Dendritic cell treated with granulocyte-macrophage colony-stimulating factor and Interleukin-4, amounts not matched to agents 40 ng/mL and 50 ng/mL, for 4 days (primary cell): ENCODE measurements around the gene THOC6.

ENCODE experiments used
- H3K27ac Mint-ChIP-seq: one replicate; pipeline ENCODE4 v1.8.0; 2022; ENCODE audit warnings: mild to moderate bottlenecking, mixed read lengths
- H3K27me3 Mint-ChIP-seq: one replicate; pipeline ENCODE4 v1.8.0; 2022; ENCODE audit warnings: mild to moderate bottlenecking, mixed read lengths
- H3K36me3 Mint-ChIP-seq: one replicate; pipeline ENCODE4 v1.8.0; 2022; ENCODE audit warnings: low read depth, mixed read lengths
- H3K4me1 Mint-ChIP-seq: one replicate; pipeline ENCODE4 v1.8.0; 2022; ENCODE audit warnings: low read depth, mixed read lengths
- H3K4me3 Mint-ChIP-seq: one replicate; pipeline ENCODE4 v1.8.0; 2022; ENCODE audit warnings: mild to moderate bottlenecking, moderate library complexity, mixed read lengths
- H3K9me3 Mint-ChIP-seq: one replicate; pipeline ENCODE4 v1.8.0; 2022; ENCODE audit warnings: mixed read lengths
- intact Hi-C: fragments of 100-400 bp; cut with micrococcal nuclease; formaldehyde crosslinking; loops from one replicate; pipeline ENCODE4 v1.15.0; 2022

Gene THOC6

DNA sequence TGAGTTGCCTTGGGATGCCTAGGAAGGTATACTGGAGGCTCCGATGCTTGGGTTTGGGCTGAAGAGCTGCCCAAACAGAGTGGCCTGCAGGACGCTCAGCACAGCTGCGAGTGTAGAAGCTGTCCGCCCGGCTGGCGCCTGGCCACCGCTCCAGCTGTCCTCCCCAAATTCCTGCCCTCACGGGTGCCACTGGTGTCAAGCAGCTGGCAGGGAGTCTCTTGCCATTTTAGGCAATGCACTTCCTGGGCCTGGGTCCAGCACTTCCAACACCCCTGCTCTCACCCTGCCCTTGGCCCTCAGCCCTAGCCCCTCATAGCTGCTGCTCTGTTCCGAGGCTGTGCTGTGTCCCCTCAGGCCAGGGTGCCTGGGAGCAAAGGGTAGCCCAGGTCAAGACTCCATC lies 38.4 kb upstream of the THOC6 start:
- no peak overlapping the region for H3K4me3 Mint-ChIP-seq
- H3K36me3 Mint-ChIP-seq: no peaks in the 10 kb centered on the region
- no peaks in the 10 kb centered on the region for H3K9me3 Mint-ChIP-seq
- intact Hi-C loops: no loop called here
- H3K27me3 Mint-ChIP-seq: peaks cover 40% of the 10 kb centered on the region
- H3K4me1 Mint-ChIP-seq: peaks cover 13% of the 10 kb centered on the region
- no peak overlapping the region for H3K27ac Mint-ChIP-seq

DNA sequence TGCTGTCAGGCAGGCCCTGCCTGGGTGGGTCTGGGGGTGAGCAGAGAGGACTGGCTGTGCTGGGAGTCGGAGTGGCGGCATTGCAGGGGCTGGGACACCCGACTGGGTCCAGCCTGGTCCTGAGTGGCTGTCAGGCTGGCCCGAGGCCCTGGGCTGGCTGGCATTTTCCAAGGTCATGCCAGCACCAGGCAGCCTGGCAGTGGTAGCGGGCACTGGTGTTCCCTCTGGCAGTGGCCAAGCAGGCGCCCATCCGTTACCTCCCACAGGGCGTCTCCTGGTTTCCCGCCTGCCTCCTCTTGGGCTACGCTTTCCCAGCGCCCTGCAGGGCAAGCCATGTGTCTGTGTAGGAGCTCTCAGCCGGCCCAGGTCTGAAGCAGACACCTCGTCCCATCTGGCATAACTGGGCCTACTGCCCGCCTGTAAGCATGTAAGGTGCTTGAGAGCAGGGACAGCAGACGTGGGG lies 37.9 kb upstream of the THOC6 start:
- Mint-ChIP-seq H3K36me3 (no peaks in the 10 kb centered on the region), H3K4me1 (peaks cover 13% of the 10 kb centered on the region), H3K9me3 (no peaks in the 10 kb centered on the region), H3K4me3 (no peak overlapping the region), H3K27ac (no peak overlapping the region), H3K27me3 (peaks cover 45% of the 10 kb centered on the region)
- intact Hi-C loops: no loop called here

DNA sequence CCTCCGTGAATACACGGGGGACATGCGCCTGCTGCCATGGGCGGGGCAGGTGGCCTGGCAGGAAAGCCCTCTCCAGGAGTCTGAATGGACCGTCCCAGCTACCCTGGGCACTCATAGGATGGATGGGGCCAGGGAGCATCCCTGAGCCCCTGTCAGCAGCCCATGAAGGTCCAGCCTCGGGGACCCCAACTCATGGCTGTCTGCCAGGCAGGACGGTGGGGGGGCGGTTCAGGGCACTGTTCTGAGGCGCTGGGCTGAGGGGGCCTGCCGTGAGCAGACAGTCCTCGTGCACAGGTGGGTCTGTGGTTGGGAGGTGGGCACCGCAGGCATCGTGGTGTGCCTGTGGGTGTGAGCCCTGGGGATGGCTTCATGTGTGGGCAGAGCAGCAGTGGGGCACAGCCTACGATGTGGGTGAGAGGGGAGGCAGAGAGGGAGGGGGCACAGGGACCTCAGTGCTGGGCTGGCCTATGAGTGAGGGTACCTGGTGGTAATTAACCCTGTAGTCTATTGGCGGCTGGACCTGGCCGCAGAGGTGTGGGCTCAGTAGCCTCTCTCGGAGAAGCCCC lies 37.1 kb upstream of the THOC6 start:
- Mint-ChIP-seq H3K4me1 (peaks cover 11% of the 10 kb centered on the region), H3K9me3 (no peaks in the 10 kb centered on the region), H3K4me3 (no peak overlapping the region), H3K27ac (no peak overlapping the region), H3K36me3 (no peaks in the 10 kb centered on the region), H3K27me3 (peaks cover 47% of the 10 kb centered on the region)
- intact Hi-C loops: no loop called here

DNA sequence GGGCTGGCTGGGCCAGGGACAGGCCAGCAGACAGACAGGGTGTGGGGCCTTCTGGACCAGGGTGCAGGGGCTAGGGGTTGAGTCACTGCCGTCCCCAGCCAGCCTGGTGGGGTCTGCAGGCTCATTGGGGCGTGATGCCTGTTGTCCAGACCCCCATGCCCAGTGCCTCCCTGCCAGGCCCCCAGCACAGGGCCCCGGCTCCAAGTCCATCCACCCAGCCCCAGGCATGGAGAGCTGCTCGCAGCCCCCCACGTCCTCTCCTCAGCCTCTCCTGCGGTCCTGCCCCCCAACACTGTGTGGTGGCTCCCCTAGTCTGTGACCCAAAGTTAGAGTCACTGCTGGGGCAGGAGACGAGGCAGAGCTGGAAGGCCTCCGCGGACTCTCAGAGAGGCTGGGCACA lies 36.5 kb upstream of the THOC6 start:
- Mint-ChIP-seq H3K4me3 (no peak overlapping the region), H3K27ac (no peak overlapping the region), H3K9me3 (no peaks in the 10 kb centered on the region), H3K4me1 (peaks cover 8% of the 10 kb centered on the region), H3K36me3 (no peaks in the 10 kb centered on the region), H3K27me3 (peaks cover 44% of the 10 kb centered on the region)
- intact Hi-C loops: no loop called here

DNA sequence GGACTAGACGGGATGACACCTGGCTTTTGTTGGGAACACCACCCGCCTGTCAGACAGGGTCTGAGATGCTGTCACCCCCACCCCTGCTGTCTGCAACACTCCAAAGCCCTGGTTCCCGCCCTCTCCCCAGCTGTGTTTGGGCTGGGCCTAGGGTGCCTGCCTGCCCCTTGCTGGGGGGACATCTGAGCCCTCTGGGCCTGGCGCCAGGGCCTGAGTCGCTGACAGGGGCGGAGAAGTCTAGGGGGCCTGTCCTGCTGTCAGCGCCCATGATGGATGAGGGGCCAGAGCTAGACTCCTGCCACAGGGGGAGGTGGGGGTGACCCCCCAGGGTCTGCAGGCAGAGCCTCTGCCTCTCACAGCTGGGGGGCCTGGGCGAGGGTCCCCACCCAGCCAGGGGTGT lies 36.0 kb upstream of the THOC6 start:
- H3K36me3 Mint-ChIP-seq: no peaks in the 10 kb centered on the region
- no peaks in the 10 kb centered on the region for H3K9me3 Mint-ChIP-seq
- H3K27me3 Mint-ChIP-seq: peaks cover 43% of the 10 kb centered on the region
- intact Hi-C loops: no loop called here
- H3K27ac Mint-ChIP-seq: no peak overlapping the region
- H3K4me1 Mint-ChIP-seq: peaks cover 8% of the 10 kb centered on the region
- no peak overlapping the region for H3K4me3 Mint-ChIP-seq

DNA sequence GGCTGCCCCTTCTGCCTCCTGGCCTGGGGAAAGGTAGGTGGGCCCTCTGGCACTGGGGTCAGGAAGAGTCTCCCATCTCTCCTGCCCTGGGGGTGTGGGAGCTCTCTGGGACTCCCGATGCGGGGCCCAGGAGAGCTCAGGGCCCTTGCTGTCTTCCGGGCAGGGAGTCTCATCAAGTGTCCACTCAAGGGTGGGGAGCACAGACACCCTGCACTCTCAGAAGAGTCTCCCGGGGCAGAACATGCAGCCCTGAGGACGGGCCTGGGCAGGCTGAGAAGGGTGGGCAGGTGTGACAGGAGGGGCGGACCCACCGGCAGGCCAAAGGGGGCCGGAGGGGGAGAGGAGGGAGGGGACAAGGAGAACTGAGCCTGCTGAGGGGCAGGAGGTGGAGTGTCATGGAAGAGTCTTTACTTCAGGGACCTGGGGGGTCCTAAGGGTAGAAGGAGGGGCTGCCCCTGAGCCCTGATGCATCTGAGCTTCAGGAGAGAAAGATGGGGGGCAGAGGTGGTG lies 35.2 kb upstream of the THOC6 start:
- intact Hi-C loops: no loop called here
- Mint-ChIP-seq H3K9me3 (no peaks in the 10 kb centered on the region), H3K27me3 (peaks cover 44% of the 10 kb centered on the region), H3K4me3 (no peak overlapping the region), H3K4me1 (peaks cover 6% of the 10 kb centered on the region), H3K36me3 (no peaks in the 10 kb centered on the region), H3K27ac (no peak overlapping the region)

DNA sequence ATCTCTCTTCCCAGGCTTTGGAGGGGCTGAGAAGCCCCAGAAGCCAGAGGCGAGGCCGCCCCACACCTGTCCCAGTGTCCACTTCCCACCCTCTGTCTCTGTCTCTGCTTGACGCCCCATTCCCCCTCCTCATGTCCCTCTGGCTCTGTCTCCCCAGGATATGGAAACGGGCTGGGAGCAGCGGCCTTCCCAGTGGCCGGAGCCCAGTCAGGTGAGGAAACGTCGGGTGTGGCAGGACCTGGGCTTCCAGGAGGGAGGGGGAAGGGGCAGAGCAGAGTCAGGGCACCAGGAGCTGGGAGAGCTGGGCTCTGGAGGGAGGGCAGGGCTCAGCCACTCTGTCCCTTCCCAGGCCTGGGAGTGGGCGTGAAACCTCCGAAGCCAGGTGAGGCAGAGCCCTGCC lies 32.9 kb upstream of the THOC6 start:
- Mint-ChIP-seq H3K27me3 (peaks cover 44% of the 10 kb centered on the region), H3K36me3 (no peaks in the 10 kb centered on the region), H3K4me1 (no peaks in the 10 kb centered on the region), H3K9me3 (no peaks in the 10 kb centered on the region), H3K27ac (no peak overlapping the region), H3K4me3 (no peak overlapping the region)
- intact Hi-C loops: no loop called here

DNA sequence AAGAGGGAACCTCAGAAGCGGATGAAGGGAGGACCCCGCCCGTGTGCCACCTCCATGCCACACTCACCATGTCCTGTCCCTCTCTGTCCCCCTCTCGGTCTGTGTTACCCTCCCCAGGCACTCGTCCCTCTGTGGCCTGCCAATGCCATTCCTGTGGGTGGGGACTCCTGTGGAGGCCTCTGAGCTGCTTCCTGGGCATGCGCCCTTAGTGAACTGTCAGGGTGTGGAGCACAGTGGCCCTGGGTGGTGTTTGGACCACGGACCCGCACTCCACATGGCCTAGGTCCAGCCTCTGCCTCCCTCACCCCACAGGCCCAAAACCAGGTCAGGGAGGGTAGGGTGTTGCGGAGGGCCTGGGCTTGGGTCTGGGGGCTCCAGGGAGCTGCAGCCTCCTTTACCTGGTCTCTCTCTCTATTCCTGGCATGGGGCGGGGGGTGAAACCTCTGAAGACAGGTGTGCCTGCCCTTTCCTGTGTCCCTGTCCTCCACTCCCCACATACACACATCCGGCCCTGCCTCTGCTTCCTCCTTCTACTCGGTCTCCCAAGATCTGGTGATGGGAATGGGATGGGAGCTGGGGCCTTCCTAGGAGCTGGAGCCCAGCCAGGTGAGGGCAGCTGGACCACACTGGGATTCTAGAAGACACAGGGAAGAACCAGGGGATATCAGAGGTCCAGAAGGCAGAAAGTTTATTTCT lies 32.1 kb upstream of the THOC6 start:
- Mint-ChIP-seq H3K27ac (no peak overlapping the region), H3K4me1 (no peaks in the 10 kb centered on the region), H3K27me3 (peaks cover 39% of the 10 kb centered on the region), H3K4me3 (no peak overlapping the region), H3K36me3 (no peaks in the 10 kb centered on the region), H3K9me3 (no peaks in the 10 kb centered on the region)
- intact Hi-C loops: no loop called here

DNA sequence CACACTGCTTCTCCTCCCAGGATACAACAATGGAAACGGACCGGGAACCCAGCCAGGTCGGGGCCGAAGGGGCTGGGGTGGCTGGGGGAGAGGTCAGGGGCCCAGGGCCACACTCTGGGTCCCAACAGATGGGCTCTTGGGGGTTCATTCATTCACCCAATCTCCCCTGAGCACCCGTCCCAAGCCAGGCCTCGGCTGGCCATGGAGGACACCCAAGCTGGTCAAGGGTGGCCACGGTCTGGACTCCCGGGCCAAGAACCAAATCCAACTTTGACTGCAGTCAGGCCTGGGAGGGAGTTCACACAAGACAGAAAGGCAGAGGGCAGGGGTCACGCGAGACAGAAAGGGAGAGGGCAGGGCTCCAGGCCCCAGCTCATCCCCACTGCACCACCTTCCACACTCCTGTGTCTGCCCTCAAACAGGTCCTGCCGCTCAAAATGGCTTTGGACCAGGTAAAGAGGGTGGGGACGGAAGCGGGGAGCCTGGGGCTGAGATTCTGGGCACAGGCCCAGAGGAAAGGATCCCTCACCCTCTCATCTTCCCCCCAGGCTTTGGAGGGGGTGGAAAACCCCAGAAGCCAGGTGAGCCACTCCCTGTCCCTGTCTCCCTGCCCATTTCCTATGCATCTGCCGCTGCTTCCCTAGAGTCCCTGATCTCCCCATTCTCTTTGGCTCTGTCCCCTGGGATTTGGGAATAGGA lies 31.3 kb upstream of the THOC6 start:
- Mint-ChIP-seq H3K36me3 (no peaks in the 10 kb centered on the region), H3K9me3 (no peaks in the 10 kb centered on the region), H3K27ac (no peak overlapping the region), H3K4me3 (no peak overlapping the region), H3K27me3 (peaks cover 34% of the 10 kb centered on the region), H3K4me1 (no peaks in the 10 kb centered on the region)
- intact Hi-C loops: no loop called here

DNA sequence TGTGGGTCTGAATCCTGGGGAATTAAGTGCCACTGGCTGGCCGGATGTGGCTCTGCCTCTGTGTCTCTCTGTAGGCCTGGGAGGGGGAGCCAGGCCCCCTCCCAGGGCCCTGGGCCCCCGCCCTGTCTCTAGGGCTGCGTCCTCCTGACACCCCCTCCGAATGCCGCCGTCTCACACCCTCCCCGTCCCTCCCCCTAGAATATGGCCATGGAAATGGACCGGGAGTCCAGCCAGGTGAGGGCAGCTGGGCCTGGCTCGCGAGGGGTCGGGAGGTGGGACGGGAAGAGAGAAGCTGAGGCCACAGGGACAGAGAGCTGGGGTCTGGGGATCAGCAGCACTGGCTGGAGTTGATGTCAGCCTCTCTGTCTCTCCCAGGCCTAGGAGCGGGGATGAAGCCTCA lies 27.5 kb upstream of the THOC6 start:
- Mint-ChIP-seq H3K4me1 (no peaks in the 10 kb centered on the region), H3K27ac (no peak overlapping the region), H3K36me3 (no peaks in the 10 kb centered on the region), H3K27me3 (peaks cover 27% of the 10 kb centered on the region), H3K9me3 (no peaks in the 10 kb centered on the region), H3K4me3 (no peak overlapping the region)
- intact Hi-C loops: no loop called here

DNA sequence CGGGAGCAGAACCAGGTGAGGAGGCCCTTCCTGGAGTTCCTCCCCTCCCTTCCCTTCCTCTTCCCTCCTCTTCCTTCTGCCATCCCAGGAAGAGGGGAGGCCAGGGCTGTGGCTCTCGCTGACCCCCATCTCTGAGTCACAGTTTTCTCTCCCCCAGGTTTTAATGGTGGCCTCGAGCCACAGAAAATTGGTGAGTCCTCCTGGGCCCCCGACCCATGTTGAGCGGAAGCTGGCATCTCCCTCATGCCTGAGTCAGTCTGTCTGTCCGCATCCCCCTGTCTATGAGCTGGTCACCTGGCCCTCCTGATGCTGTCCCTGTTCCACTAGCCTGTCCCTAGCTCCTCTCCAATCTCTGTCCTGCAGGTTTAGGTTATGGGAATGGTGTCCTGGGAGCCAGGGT lies 23.9 kb upstream of the THOC6 start:
- H3K36me3 Mint-ChIP-seq: peaks cover 5% of the 10 kb centered on the region
- peaks cover 23% of the 10 kb centered on the region for H3K27me3 Mint-ChIP-seq
- H3K4me1 Mint-ChIP-seq: peaks cover 4% of the 10 kb centered on the region
- H3K27ac Mint-ChIP-seq: no peak overlapping the region
- H3K9me3 Mint-ChIP-seq: no peaks in the 10 kb centered on the region
- no peak overlapping the region for H3K4me3 Mint-ChIP-seq
- intact Hi-C loops: no loop called here

DNA sequence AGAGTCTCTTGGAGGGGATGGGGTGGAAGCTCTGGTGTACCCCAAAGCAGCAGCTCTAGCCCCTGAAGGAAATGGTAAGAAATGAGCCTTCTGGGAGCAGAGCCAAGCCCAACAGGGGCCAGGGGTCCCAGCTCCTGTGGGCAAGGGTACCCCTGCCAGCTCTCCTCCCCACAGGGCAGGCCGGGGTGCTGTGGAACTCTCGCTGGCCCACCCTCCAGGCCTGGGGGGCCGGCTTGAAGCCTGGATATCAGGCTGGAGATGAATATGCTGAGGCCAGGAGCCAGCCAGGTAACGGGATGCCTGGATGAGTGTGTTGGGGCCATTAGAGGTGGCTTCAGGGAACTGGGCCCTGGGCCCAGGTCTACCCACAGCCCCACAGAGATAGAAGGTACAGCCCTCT lies 23.3 kb upstream of the THOC6 start:
- H3K27me3 Mint-ChIP-seq: peaks cover 24% of the 10 kb centered on the region

DNA sequence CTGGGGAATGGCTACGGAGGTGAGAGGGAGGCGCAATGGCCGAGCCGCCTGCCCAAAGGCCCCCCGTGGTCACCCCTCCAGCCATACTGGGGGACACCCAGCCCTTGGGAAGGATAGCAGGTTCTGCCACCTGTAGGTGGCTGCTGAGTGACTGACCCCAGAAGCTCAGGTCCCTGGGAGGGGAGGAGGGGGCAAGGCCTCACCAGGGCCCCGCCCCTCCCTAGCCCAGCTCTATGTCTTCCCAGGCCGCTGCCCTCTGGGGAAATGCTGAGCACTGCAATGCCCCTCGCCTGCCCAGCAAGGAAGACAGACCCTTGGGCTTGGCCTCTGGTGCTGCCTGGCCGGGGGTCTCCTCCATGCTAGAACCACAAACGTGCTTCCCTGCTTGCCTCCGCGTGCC lies 22.5 kb upstream of the THOC6 start:
- intact Hi-C loops: no loop called here
- Mint-ChIP-seq H3K36me3 (peaks cover 6% of the 10 kb centered on the region), H3K4me1 (peaks cover 15% of the 10 kb centered on the region), H3K27me3 (peaks cover 24% of the 10 kb centered on the region), H3K4me3 (no peak overlapping the region), H3K27ac (no peak overlapping the region), H3K9me3 (no peaks in the 10 kb centered on the region)

More for the DNA sequence above, 23.3 kb upstream of the THOC6 start:
- H3K4me1 Mint-ChIP-seq: peaks cover 7% of the 10 kb centered on the region
- H3K36me3 Mint-ChIP-seq: peaks cover 6% of the 10 kb centered on the region
- H3K4me3 Mint-ChIP-seq: no peak overlapping the region
- intact Hi-C loops: no loop called here
- H3K9me3 Mint-ChIP-seq: no peaks in the 10 kb centered on the region
- H3K27ac Mint-ChIP-seq: no peak overlapping the region

DNA sequence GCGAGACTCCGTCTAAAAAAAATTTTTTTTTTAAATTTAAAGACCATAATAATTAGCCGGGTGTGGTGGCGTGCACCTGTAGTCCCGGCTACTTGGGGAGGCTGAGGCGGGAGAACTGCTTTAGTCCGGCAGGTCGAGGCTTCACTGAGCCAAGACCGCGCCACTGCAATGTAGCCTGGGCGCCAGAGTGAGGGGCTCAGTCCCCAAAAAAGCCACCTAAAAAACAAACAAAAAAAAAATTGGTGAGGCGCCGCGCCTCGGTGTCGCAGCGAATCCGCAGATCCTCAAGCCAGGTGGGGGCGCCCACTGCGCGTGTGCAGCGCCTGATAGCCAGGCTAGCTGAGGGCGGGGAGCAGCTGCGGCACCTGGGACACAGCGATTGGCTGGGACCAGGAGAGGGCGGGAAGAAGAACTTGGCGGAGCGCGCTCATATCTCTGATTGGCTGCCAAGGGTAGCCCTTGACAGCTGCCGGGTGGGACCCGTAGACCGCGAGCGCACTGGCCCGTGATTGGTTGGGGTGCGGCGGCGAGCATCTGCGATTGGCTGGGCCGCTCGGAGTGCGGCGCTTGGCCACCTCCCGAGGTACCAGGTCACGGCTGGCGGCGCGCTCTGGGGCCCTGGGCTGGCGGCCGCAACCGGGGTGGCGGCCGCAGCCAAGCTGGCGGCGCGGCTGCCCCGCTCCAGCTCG lies 20.1 kb upstream of the THOC6 start:
- no peaks in the 10 kb centered on the region for H3K9me3 Mint-ChIP-seq
- H3K4me1 Mint-ChIP-seq: peaks cover 39% of the 10 kb centered on the region
- H3K4me3 Mint-ChIP-seq: peak overlapping the region; percentile 59
- intact Hi-C loops: no loop called here
- H3K27ac Mint-ChIP-seq: no peak overlapping the region
- peaks cover 6% of the 10 kb centered on the region for H3K36me3 Mint-ChIP-seq
- H3K27me3 Mint-ChIP-seq: peaks cover 20% of the 10 kb centered on the region
